Lower lobe of right lung (tissue), 2 donors: Measurements from ENCODE around the gene CDCA7L. TPM values are rescaled to one million over a fixed set of nuclear protein-coding genes. Genes with fewer than 3 reads are reported as not detected.
"Not testable (repeated sequence)": the region's sequence is repeated elsewhere in the genome, so short reads cannot be mapped to it uniquely, and the experiment has no call there.

Source experiments
- ATAC-seq, 2 donors: fragments of 200-7000 bp; cut with Tn5 transposase; one replicate each; pipeline ENCODE4 v1.9.1; 2020 to 2022; ENCODE audit warnings: mild to moderate bottlenecking in 2 of 2, moderate library complexity in 2 of 2
- DNase-seq: peaks from one replicate; pipeline ENCODE4 v3.0.0-alpha.2; 2020
- H3K27ac ChIP-seq: fragments of 200-600 bp; one replicate; pipeline ENCODE4 v1.8.0; 2022
- H3K27me3 ChIP-seq: fragments of 200-600 bp; one replicate; pipeline ENCODE4 v1.8.0; 2022; ENCODE audit warnings: low read depth
- H3K36me3 ChIP-seq: fragments of 200-600 bp; one replicate; pipeline ENCODE4 v1.8.0; 2022; ENCODE audit warnings: mild to moderate bottlenecking
- H3K4me1 ChIP-seq: fragments of 200-600 bp; one replicate; pipeline ENCODE4 v1.8.0; 2022
- H3K4me3 ChIP-seq: fragments of 200-600 bp; one replicate; pipeline ENCODE4 v1.8.0; 2022; ENCODE audit warnings: mild to moderate bottlenecking
- H3K9me3 ChIP-seq: fragments of 200-600 bp; one replicate; pipeline ENCODE4 v1.8.0; 2022
- CTCF ChIP-seq: fragments of 200-600 bp; IDR thresholded peaks from one replicate; pipeline ENCODE4 v1.8.0; 2022; ENCODE audit warnings: antibody characterized with exemption, mild to moderate bottlenecking
- intact Hi-C: fragments of 100-400 bp; cut with DNase I; formaldehyde crosslinking; loops from one replicate; pipeline ENCODE4 v1.11.0; 2022
- total RNA-seq: library from RNA; stranded (reverse); fragmentation: NEBNext Ultra II Directional; extraction: Animal tissue kit (Norgen Biotek cat#: 25700); gene quantifications from one replicate; pipeline ENCODE4 v1.2.1, GENCODE V29; 2021
- donor health status: DM: no; HTN: yes; CAD: no; lungs with severe emphysema.

The CDCA7L gene
- total RNA-seq, 1 donor from 2014 or later = 33.9 TPM

GRCh38 chr7:21866731-21867130 lies 79.0 kb downstream of the CDCA7L start:
- intact Hi-C loops = no loop called here
- no peak for DNase-seq
- H3K4me3 ChIP-seq = no peak overlapping the region
- ATAC-seq = no peak
- no peaks in the 10 kb centered on the region for H3K27me3 ChIP-seq
- no peak for TF ChIP-seq CTCF
- no peak overlapping the region for H3K27ac ChIP-seq
- no peaks in the 10 kb centered on the region for H3K9me3 ChIP-seq
- H3K36me3 ChIP-seq = no peaks in the 10 kb centered on the region
- no peaks in the 10 kb centered on the region for H3K4me1 ChIP-seq

GRCh38 chr7:21865631-21866204 lies 80.0 kb downstream of the CDCA7L start:
- H3K9me3 ChIP-seq, DNase-seq, H3K4me3 ChIP-seq, H3K27ac ChIP-seq, intact Hi-C loops, H3K27me3 ChIP-seq, ATAC-seq, H3K36me3 ChIP-seq, H3K4me1 ChIP-seq: not testable (repeated sequence)

DNA sequence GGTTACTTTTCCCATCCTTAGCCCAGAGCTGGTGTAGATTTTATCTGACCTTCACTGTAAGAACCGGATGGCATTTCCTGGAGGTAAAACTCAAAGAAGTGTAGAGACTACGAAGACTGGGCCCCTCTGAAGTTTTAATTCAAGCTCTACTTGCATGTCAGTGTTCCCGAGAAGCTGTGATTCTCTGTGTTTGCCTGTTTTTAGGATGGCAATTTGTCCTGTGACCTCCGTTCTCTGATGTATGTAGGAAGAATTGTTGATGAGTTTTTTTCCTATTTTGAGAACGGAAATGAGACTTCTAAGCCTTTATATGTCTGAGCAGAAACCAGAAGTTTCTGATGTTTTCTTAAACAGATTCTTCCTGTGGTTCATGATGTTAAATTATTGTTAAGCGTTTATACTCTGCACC lies 94.1 kb downstream of the CDCA7L start:
- intact Hi-C loops = no loop called here
- H3K27me3 ChIP-seq = no peaks in the 10 kb centered on the region
- H3K36me3 ChIP-seq = no peaks in the 10 kb centered on the region
- DNase-seq (no peak), ATAC-seq (no peak)
- no peak overlapping the region for H3K4me3 ChIP-seq
- peak overlapping the region; percentile 10 for H3K27ac ChIP-seq
- H3K4me1 ChIP-seq = no peaks in the 10 kb centered on the region
- H3K9me3 ChIP-seq = no peaks in the 10 kb centered on the region
- no peak for TF ChIP-seq CTCF
